ENCODE measurements around the gene PRKCZ. TPM values are rescaled to one million over a fixed set of nuclear protein-coding genes. Genes with fewer than 3 reads are reported as not detected.

The PRKCZ gene
- total RNA-seq, 1 experiment from 2014 or later: 0.83 TPM

GRCh38 chr1:2032737-2033136 lies 17.5 kb upstream of the PRKCZ start:
- Histone ChIP-seq H3K9me3 (replicated peaks) (no peaks in the 10 kb centered on the region), H3K4me1 (peaks cover 34% of the 10 kb centered on the region), H3K27me3 (peaks cover 18% of the 10 kb centered on the region; the same call in 1 of the 2 replicates), H3K36me3 (no peaks in the 10 kb centered on the region), H3K4me3 (no peak overlapping the region), H3K27ac (no peak overlapping the region)
- DNase-seq: no peak

GRCh38 chr1:2033165-2033564 lies 17.0 kb upstream of the PRKCZ start:
- no peak overlapping the region for H3K4me3 ChIP-seq
- no peaks in the 10 kb centered on the region for H3K36me3 ChIP-seq
- no peak for DNase-seq
- H3K9me3 ChIP-seq (replicated peaks): no peaks in the 10 kb centered on the region
- no peak overlapping the region for H3K27ac ChIP-seq
- peaks cover 34% of the 10 kb centered on the region for H3K4me1 ChIP-seq
- peaks cover 18% of the 10 kb centered on the region; the same call in 1 of the 2 replicates for H3K27me3 ChIP-seq

GRCh38 chr1:2036287-2036686 lies 13.9 kb upstream of the PRKCZ start:
- Histone ChIP-seq H3K4me3 (no peak overlapping the region), H3K4me1 (peaks cover 34% of the 10 kb centered on the region), H3K36me3 (no peaks in the 10 kb centered on the region), H3K9me3 (replicated peaks) (no peaks in the 10 kb centered on the region), H3K27ac (no peak overlapping the region), H3K27me3 (peaks cover 18% of the 10 kb centered on the region; the same call in 1 of the 2 replicates)
- DNase-seq: no peak

- DNase-seq: no peak
- no peaks in the 10 kb centered on the region for H3K36me3 ChIP-seq
- H3K4me1 ChIP-seq: peaks cover 26% of the 10 kb centered on the region
- peaks cover 11% of the 10 kb centered on the region; the same call in 1 of the 2 replicates for H3K27me3 ChIP-seq
- no peak overlapping the region for H3K4me3 ChIP-seq
- no peaks in the 10 kb centered on the region for H3K9me3 ChIP-seq (replicated peaks)
- no peak overlapping the region for H3K27ac ChIP-seq
Measured at GRCh38 chr1:2037314-2037979, 12.8 kb upstream of the PRKCZ start.

GRCh38 chr1:2038229-2038628 lies 12.0 kb upstream of the PRKCZ start:
- H3K27me3 ChIP-seq: peaks cover 5% of the 10 kb centered on the region; the same call in 1 of the 2 replicates
- no peak for DNase-seq
- H3K36me3 ChIP-seq: no peaks in the 10 kb centered on the region
- no peaks in the 10 kb centered on the region for H3K9me3 ChIP-seq (replicated peaks)
- peaks cover 19% of the 10 kb centered on the region for H3K4me1 ChIP-seq
- no peak overlapping the region for H3K4me3 ChIP-seq
- H3K27ac ChIP-seq: no peak overlapping the region

GRCh38 chr1:2039251-2039650 lies 11.0 kb upstream of the PRKCZ start:
- Histone ChIP-seq H3K27me3 (peaks cover 2% of the 10 kb centered on the region; the same call in 1 of the 2 replicates), H3K4me3 (no peak overlapping the region), H3K36me3 (no peaks in the 10 kb centered on the region), H3K9me3 (replicated peaks) (no peaks in the 10 kb centered on the region), H3K4me1 (peaks cover 13% of the 10 kb centered on the region), H3K27ac (no peak overlapping the region)
- no peak for DNase-seq

- Histone ChIP-seq H3K27me3 (peaks cover 8% of the 10 kb centered on the region; the same call in 1 of the 2 replicates), H3K9me3 (replicated peaks) (no peaks in the 10 kb centered on the region), H3K4me1 (peaks cover 4% of the 10 kb centered on the region; the same call in 1 of the 2 replicates), H3K4me3 (no peak overlapping the region), H3K36me3 (no peaks in the 10 kb centered on the region), H3K27ac (no peak overlapping the region)
- DNase-seq: no peak
Measured at GRCh38 chr1:2041305-2041704, 8.9 kb upstream of the PRKCZ start.

GRCh38 chr1:2041887-2042286 lies 8.3 kb upstream of the PRKCZ start:
- H3K27me3 ChIP-seq: peaks cover 9% of the 10 kb centered on the region
- no peak overlapping the region for H3K27ac ChIP-seq
- no peak overlapping the region for H3K4me3 ChIP-seq
- no peaks in the 10 kb centered on the region for H3K36me3 ChIP-seq
- H3K4me1 ChIP-seq: peaks cover 4% of the 10 kb centered on the region; the same call in 1 of the 2 replicates
- no peak for DNase-seq
- no peaks in the 10 kb centered on the region for H3K9me3 ChIP-seq (replicated peaks)

- Histone ChIP-seq H3K4me1 (peaks cover 4% of the 10 kb centered on the region; the same call in 1 of the 2 replicates), H3K36me3 (no peaks in the 10 kb centered on the region), H3K4me3 (no peak overlapping the region), H3K27me3 (peaks cover 21% of the 10 kb centered on the region), H3K9me3 (replicated peaks) (no peaks in the 10 kb centered on the region), H3K27ac (no peak overlapping the region)
- peak; percentile 46 to 51 for DNase-seq
Measured at GRCh38 chr1:2042830-2043773, 7.1 kb upstream of the PRKCZ start.

GRCh38 chr1:2043886-2044285 lies 6.3 kb upstream of the PRKCZ start:
- H3K4me1 ChIP-seq: peaks cover 4% of the 10 kb centered on the region; the same call in 1 of the 2 replicates
- no peak for DNase-seq
- peaks cover 29% of the 10 kb centered on the region for H3K27me3 ChIP-seq
- no peaks in the 10 kb centered on the region for H3K36me3 ChIP-seq
- H3K4me3 ChIP-seq: no peak overlapping the region
- no peaks in the 10 kb centered on the region for H3K9me3 ChIP-seq (replicated peaks)
- H3K27ac ChIP-seq: no peak overlapping the region

- Histone ChIP-seq H3K27me3 (peaks cover 30% of the 10 kb centered on the region), H3K27ac (no peak overlapping the region)
- DNase-seq: peak; percentile 66 to 79
Measured at GRCh38 chr1:2044510-2045319, 5.5 kb upstream of the PRKCZ start.

GRCh38 chr1:2045468-2046173 lies 4.6 kb upstream of the PRKCZ start:
- H3K4me1 ChIP-seq: peaks cover 4% of the 10 kb centered on the region; the same call in 1 of the 2 replicates
- DNase-seq: no peak
- no peaks in the 10 kb centered on the region for H3K36me3 ChIP-seq
- no peak overlapping the region for H3K4me3 ChIP-seq
- H3K27ac ChIP-seq: no peak overlapping the region
- peaks cover 30% of the 10 kb centered on the region for H3K27me3 ChIP-seq
- no peaks in the 10 kb centered on the region for H3K9me3 ChIP-seq (replicated peaks)

More at GRCh38 chr1:2044510-2045319, 5.5 kb upstream of the PRKCZ start:
- no peaks in the 10 kb centered on the region for H3K36me3 ChIP-seq
- no peaks in the 10 kb centered on the region for H3K9me3 ChIP-seq (replicated peaks)
- peak overlapping the region; percentile 17; the same call in 1 of the 2 replicates for H3K4me3 ChIP-seq
- H3K4me1 ChIP-seq: peaks cover 4% of the 10 kb centered on the region; the same call in 1 of the 2 replicates

- peaks cover 4% of the 10 kb centered on the region; the same call in 1 of the 2 replicates for H3K4me1 ChIP-seq
- H3K9me3 ChIP-seq (replicated peaks): no peaks in the 10 kb centered on the region
- peaks cover 30% of the 10 kb centered on the region for H3K27me3 ChIP-seq
- H3K27ac ChIP-seq: no peak overlapping the region
- H3K36me3 ChIP-seq: no peaks in the 10 kb centered on the region
- no peak overlapping the region for H3K4me3 ChIP-seq
- DNase-seq: peak; percentile 63 to 70
Measured at GRCh38 chr1:2046174-2046917, 3.9 kb upstream of the PRKCZ start.
